Effector memory CD8-positive, alpha-beta T cell (primary cell): Measurements from ENCODE around the gene EZH1.

Source experiments
- ATAC-seq: fragments of 150-1000 bp; cut with Tn5 transposase; replicated peaks from 2 replicates; pipeline ENCODE4 v1.10.0; 2021; ENCODE audit warnings: mild to moderate bottlenecking, moderate library complexity
- DNase-seq, 3 experiments: peaks; one replicate each; pipeline ENCODE4 v3.0.0; 2021
- H3K27ac Mint-ChIP-seq, 2 donors: one replicate each; pipeline ENCODE4 v1.8.0; 2022; ENCODE audit warnings: mild to moderate bottlenecking in 2 of 2, mixed read lengths in 2 of 2, moderate library complexity in 2 of 2
- H3K27me3 Mint-ChIP-seq, 2 donors: one replicate each; pipeline ENCODE4 v1.8.0; 2022; ENCODE audit warnings: mixed read lengths in 2 of 2
- H3K36me3 Mint-ChIP-seq: one replicate; pipeline ENCODE4 v1.8.0; 2022; ENCODE audit warnings: mild to moderate bottlenecking, moderate library complexity, mixed read lengths; ENCODE audit not compliant: insufficient read depth
- H3K4me1 Mint-ChIP-seq, 2 donors: one replicate each; pipeline ENCODE4 v1.8.0; 2022; ENCODE audit warnings: low read depth in 2 of 2, mixed read lengths in 2 of 2
- H3K4me3 Mint-ChIP-seq, 2 donors: one replicate each; pipeline ENCODE4 v1.8.0; 2022; ENCODE audit warnings: mild to moderate bottlenecking in 2 of 2, mixed read lengths in 2 of 2, moderate library complexity in 2 of 2
- H3K9me3 Mint-ChIP-seq, 2 donors: one replicate each; pipeline ENCODE4 v1.8.0; 2022; ENCODE audit warnings: mixed read lengths in 2 of 2
- total RNA-seq, 9 experiments: gene quantifications; one replicate each; lab custom pipeline; 2026; lab: John Stamatoyannopoulos, UW

Gene EZH1
- total RNA-seq, result 54.8 to 214 (median 102) reads per million in 9 experiments

DNA sequence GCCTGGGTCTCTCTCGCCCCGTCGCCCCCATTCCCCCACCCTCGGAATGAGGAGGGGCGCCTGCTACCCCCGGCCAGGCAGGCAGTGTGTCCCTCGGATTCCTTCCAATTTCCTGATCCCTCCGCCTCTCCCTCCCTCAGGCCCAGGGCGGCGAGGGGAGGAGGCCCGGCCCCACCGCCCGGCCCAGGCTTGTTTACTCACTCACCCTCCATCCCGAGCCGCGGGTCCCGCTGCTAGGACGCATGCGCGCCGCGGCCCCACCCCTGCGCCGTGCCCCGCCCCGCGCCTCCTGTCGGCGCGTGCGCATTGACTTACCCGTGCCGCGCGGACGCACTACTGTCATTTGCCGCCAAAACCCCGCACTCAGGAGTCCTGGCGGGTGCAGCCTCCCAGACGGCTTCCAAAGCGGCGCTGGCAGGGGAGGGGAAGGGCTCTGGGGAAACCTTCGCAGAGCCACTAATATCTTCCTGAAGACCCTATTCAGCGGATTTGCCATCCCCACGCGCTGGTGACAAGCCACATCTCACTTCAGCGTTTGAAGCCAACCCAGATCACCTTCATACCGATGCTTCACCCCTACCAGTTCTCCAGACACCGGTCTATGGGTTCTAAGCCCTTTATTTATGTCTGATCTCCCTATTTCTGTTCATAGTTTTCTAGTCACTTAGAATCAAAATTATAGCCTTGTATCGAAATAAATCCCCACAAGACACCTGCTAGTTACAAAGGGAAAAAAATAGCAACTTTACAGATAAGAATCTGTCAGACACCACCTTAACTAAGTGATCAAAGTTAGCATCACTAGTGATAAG is at the start of gene EZH1:
Gene EZH1 (minus strand): TSS at position 235 of the 812 bp plus-strand sequence. CDS start 16,099 bp downstream, outside the sequence.
- DNase-seq (peak; percentile 87 to 92 (median 91)), ATAC-seq (peak; percentile 88)
- H3K36me3 Mint-ChIP-seq, result peaks cover 10% of the 10 kb centered on the region
- H3K4me3 Mint-ChIP-seq, result peak within 1 kb of the TSS; percentile 85 to 89
- peaks cover 13 to 18% of the 10 kb centered on the region in 2 donors for H3K4me1 Mint-ChIP-seq
- H3K27ac Mint-ChIP-seq, result peak within 1 kb of the TSS; percentile 85 to 91
- H3K27me3 Mint-ChIP-seq, result peaks cover 8 to 27% of the 10 kb centered on the region in 2 donors
- H3K9me3 Mint-ChIP-seq, result no peaks in the 10 kb centered on the region

DNA sequence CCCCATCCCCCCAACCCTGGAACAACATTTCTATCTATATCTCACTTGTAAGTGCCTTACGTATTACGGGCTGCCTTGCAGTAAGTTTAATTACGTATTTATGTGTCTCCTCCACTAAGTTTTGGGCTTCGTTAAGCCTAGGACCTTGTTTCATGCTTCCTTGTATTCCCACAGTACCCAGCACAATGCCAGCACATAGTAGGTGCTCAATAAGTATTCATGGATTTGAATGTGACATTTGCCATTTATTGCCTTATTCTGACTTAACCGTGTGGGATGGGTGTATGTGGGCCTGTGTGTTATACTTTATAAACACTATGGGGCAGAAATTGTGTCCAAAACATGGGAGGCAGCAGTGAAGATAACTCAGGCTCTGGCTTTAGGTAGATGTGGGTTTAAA is 47.7 kb upstream of the EZH1 start:
- H3K27ac Mint-ChIP-seq, result no peak overlapping the region
- peaks cover 8 to 21% of the 10 kb centered on the region in 2 donors for H3K4me1 Mint-ChIP-seq
- no peaks in the 10 kb centered on the region for H3K36me3 Mint-ChIP-seq
- H3K9me3 Mint-ChIP-seq, result no peaks in the 10 kb centered on the region
- H3K27me3 Mint-ChIP-seq, result peaks cover 17 to 20% of the 10 kb centered on the region in 2 donors
- ATAC-seq (no peak), DNase-seq (no peak)
- no peak overlapping the region for H3K4me3 Mint-ChIP-seq

DNA sequence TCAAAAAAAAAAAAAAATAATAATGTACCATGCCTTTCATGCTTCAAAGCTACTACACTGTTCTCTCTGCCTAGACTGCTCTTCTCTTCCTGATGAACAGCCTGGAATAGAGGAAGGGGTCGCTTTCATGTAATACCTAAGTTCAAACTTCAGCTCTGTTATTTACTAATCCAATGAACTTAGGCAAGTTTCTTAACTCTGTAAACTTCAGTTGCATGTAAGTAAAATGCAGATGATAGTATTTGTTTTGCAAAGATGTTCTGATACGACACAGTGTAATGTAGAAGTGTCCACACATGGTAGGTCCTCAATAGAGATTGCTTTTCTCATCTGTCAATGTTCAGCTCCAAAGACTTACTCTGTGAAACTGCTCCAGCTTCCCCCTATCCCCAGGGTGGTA is 47.1 kb upstream of the EZH1 start:
- peaks cover 7 to 18% of the 10 kb centered on the region in 2 donors for H3K4me1 Mint-ChIP-seq
- no peak overlapping the region for H3K27ac Mint-ChIP-seq
- no peak overlapping the region for H3K4me3 Mint-ChIP-seq
- H3K9me3 Mint-ChIP-seq, result no peaks in the 10 kb centered on the region
- H3K27me3 Mint-ChIP-seq, result peaks cover 23 to 26% of the 10 kb centered on the region in 2 donors
- H3K36me3 Mint-ChIP-seq, result no peaks in the 10 kb centered on the region
- ATAC-seq (no peak), DNase-seq (no peak)

DNA sequence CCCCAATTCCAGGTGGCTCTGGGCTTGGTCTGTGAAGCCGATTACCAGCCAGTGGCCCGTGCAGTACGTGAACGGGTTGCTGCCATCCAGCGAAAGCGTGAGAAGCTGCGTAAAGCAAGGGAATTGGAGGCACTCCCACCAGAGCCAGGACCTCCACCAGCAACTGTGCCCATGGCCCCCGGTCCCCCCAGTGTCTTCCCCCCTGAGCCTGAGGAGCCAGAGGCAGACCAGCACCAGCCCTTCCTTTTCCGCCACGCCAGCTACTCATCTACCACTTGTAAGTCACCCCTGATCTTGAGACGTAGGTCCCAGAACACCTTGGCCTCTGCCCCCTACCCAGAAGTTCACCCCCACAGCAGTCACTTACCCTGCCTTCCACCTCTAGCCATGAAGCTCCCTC is 42.4 kb upstream of the EZH1 start:
- no peaks in the 10 kb centered on the region for H3K9me3 Mint-ChIP-seq
- DNase-seq (no peak), ATAC-seq (no peak)
- no peaks in the 10 kb centered on the region for H3K36me3 Mint-ChIP-seq
- peaks cover 67 to 70% of the 10 kb centered on the region in 2 donors for H3K27me3 Mint-ChIP-seq
- H3K4me1 Mint-ChIP-seq, result peaks cover 9 to 17% of the 10 kb centered on the region in 2 donors
- no peak overlapping the region for H3K27ac Mint-ChIP-seq
- H3K4me3 Mint-ChIP-seq, result no peak overlapping the region

DNA sequence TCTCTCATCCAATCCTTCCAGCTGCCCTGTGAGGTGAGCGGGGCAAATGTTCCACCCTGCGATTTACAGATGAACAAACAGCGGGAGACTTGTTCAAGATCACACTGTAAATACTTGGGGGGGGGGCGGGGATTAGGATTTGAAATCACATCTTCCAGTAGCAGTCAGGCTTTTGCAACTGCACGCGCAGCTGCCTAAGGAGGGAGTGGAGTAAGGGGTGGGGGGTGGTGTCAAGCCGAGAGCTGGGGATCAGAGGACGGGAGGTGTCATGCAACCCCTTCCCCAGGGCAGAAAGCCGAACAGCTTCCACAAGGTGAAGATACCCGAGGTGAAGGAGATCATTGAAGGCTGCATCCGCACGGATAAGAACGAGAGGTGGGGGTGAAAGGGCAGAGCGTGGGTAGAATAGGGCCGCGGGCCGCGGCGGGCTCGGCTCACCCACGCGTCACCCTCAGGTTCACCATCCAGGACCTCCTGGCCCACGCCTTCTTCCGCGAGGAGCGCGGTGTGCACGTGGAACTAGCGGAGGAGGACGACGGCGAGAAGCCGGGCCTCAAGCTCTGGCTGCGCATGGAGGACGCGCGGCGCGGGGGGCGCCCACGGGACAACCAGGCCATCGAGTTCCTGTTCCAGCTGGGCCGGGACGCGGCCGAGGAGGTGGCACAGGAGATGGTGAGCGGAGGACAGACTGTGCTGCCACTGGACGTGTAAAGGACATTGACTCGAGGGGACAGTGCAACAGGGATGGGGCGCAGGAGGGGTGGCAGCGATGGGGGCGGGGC is 40.2 kb upstream of the EZH1 start:
- Mint-ChIP-seq H3K27me3 (peaks cover 73 to 88% of the 10 kb centered on the region in 2 donors), H3K27ac (no peak overlapping the region), H3K9me3 (no peaks in the 10 kb centered on the region), H3K36me3 (no peaks in the 10 kb centered on the region), H3K4me1 (peaks cover 9 to 17% of the 10 kb centered on the region in 2 donors), H3K4me3 (peak overlapping the region; percentile 8 to 37)
- ATAC-seq (peak; percentile 53), DNase-seq (no peak)

DNA sequence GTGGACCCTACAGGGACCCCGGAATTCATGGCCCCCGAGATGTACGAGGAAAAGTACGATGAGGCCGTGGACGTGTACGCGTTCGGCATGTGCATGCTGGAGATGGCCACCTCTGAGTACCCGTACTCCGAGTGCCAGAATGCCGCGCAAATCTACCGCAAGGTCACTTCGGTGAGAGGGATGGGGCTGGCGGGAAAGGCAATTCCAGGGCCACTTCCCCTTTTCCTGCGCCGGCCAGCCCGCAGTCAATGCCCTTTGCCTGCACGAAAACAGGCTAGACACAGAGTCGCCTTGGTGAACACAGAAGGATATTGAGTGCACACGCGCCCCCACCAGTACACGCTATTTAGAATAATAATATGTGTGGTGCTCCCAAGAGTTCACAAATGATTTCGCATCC is 39.6 kb upstream of the EZH1 start:
- H3K36me3 Mint-ChIP-seq, result peaks cover 4% of the 10 kb centered on the region
- ATAC-seq (no peak), DNase-seq (no peak)
- peaks cover 70 to 94% of the 10 kb centered on the region in 2 donors for H3K27me3 Mint-ChIP-seq
- H3K4me3 Mint-ChIP-seq, result peak overlapping the region; percentile 8 to 37
- H3K27ac Mint-ChIP-seq, result no peak overlapping the region
- peaks cover 14 to 22% of the 10 kb centered on the region in 2 donors for H3K4me1 Mint-ChIP-seq
- H3K9me3 Mint-ChIP-seq, result no peaks in the 10 kb centered on the region

DNA sequence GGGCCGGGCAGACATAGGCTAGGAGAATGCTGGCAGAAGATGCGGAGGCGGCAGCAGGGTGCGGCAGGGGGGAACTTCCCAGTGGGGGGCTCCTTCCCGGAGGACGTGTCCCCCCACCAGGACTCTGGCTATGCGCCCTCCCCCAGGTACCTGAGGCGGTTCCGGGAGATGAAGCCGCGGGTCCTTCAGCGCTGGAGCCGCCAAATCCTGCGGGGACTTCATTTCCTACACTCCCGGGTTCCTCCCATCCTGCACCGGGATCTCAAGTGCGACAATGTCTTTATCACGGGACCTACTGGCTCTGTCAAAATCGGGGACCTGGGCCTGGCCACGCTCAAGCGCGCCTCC is 38.9 kb upstream of the EZH1 start:
- no peaks in the 10 kb centered on the region for H3K9me3 Mint-ChIP-seq
- ATAC-seq, result no peak
- peaks cover 17 to 26% of the 10 kb centered on the region in 2 donors for H3K4me1 Mint-ChIP-seq
- no peak overlapping the region for H3K27ac Mint-ChIP-seq
- H3K27me3 Mint-ChIP-seq, result peaks cover 66 to 94% of the 10 kb centered on the region in 2 donors
- no peak for DNase-seq
- H3K36me3 Mint-ChIP-seq, result peaks cover 11% of the 10 kb centered on the region
- no peak overlapping the region for H3K4me3 Mint-ChIP-seq

DNA sequence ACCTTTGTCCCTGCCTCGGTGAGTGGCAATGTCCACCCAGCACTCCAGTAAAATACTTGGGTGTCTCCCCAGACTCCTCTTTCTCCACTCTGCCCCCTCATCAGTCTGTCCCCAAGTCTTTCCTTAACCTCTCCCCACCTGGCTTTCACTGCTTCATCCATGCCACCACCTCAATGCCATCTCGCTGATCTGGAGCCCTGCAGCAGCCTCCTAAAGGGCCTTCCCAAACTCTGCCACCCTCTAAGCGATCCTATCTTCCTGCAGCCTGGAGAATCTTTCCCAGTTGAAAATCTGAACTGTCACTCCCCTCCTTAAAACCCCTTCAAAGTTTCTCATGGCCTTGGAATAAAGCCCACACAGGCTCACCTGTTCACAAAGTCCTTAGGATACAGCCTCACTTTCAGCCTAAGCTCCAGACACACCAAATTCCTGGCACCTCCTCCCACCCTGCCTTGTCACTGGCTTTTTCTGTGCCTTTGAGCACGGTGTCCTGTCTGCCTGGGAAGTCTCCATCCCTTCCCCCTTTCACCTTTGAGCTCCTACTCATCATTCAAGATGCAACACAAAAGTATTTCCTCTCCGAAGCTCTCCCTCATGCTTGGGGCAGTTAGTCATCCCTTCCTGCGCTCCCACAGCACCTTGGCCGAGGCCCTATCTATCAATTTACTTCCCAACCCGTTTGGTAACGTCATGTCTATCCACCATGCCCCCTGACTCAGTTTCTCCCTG is 38.4 kb upstream of the EZH1 start:
- Mint-ChIP-seq H3K27me3 (peaks cover 64 to 88% of the 10 kb centered on the region in 2 donors), H3K4me1 (peaks cover 17 to 26% of the 10 kb centered on the region in 2 donors), H3K4me3 (no peak overlapping the region), H3K9me3 (no peaks in the 10 kb centered on the region), H3K27ac (no peak overlapping the region), H3K36me3 (peaks cover 12% of the 10 kb centered on the region)
- no peak for ATAC-seq
- no peak for DNase-seq

DNA sequence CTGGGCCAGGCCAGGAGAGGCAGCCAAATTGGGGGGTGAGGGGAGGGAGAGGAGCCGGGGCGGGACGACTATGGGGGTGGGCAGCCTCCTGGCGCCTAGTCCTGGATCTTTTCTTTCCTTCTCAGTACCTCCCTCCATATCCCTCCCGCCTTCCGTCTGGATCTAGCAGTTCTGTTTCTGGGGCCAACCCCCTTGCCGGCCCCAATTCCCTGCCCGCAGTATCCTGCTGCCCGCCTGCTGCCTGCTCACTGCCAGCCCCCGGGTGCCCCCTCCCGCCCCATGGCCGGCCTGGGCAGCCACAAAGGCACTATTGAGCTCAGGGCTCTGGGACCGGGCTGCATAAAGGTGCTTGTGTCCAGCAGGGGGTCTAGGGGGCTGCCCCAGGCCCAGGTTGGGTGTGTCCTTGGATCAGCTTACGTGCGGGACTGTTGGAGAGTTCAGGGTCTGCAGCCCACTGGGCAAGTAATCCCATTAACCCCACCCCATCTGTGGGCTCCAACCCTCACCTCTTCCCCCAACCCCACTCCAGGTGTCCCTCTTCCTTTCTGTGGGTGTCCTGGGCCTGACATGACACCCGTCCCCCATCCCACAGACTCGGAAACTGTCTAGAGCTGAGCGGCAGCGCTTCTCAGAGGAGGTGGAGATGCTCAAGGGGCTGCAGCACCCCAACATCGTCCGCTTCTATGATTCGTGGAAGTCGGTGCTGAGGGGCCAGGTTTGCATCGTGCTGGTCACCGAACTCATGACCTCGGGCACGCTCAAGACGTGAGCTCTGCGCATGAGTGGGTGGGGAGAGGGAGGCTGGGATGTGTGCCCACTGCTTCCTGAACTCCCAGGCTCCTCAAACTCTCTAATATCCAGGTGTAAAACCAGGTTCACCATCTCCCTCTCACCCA is 37.6 kb upstream of the EZH1 start:
- Mint-ChIP-seq H3K36me3 (peaks cover 17% of the 10 kb centered on the region), H3K27ac (no peak overlapping the region), H3K4me1 (peaks cover 17 to 26% of the 10 kb centered on the region in 2 donors), H3K9me3 (no peaks in the 10 kb centered on the region), H3K4me3 (no peak overlapping the region), H3K27me3 (peaks cover 56 to 80% of the 10 kb centered on the region in 2 donors)
- DNase-seq (no peak), ATAC-seq (no peak)

DNA sequence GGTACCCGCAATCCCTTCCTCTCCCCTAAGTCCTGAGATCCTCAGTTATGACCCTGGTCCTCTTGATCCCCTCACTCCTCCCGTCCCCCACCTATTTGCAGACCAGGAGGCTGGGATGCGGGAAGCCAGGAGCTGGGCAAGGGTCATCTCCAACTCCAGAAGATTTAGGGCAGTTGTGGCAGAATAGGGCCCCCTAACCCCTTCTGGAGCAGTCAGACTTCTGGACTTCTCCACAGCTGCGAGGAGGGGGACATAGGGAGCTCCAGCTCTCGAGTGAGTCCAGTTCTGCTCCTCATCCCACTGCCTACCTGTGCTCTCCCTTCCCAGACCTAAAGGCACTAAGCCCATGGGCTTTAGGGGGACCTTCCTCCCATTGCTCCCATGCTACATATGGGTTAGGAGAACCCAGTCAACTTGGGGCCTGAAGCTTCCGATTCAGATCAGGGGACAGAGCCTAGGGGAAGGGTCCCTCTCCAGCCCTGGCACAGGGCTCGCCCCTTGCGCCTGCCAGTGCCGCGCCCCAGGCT is 36.9 kb upstream of the EZH1 start:
- Mint-ChIP-seq H3K9me3 (no peaks in the 10 kb centered on the region), H3K4me1 (peaks cover 17 to 26% of the 10 kb centered on the region in 2 donors), H3K27ac (no peak overlapping the region), H3K4me3 (no peak overlapping the region), H3K36me3 (peaks cover 24% of the 10 kb centered on the region), H3K27me3 (peaks cover 50 to 73% of the 10 kb centered on the region in 2 donors)
- DNase-seq (no peak), ATAC-seq (no peak)

DNA sequence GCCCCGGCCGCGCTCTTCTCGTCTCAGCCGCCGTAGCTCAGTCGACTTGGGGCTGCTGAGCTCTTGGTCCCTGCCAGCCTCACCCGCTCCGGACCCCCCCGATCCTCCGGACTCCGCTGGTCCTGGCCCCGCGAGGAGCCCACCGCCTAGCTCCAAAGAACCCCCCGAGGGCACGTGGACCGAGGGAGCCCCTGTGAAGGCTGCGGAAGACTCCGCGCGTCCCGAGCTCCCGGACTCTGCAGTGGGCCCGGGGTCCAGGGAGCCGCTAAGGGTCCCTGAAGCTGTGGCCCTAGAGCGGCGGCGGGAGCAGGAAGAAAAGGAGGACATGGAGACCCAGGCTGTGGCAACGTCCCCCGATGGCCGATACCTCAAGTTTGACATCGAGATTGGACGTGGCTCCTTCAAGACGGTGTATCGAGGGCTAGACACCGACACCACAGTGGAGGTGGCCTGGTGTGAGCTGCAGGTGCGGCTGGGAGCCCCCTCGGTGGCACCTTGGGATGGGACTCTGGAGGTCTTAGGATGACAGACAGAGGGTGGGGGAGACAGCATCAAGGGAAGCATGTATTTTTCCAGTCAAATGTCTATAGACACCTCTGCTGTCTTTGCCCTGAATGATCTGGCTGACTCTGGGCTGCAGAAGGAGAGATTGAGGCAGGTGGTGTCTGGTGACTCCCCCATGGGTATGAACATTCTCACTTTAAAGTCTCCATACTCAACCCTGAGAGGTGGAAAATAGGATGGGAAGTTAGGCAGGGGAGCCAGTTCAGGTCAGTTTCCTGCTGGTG is 36.2 kb upstream of the EZH1 start:
- Mint-ChIP-seq H3K4me3 (peak overlapping the region in 1 of 2 donors; percentile 10), H3K27ac (no peak overlapping the region), H3K36me3 (peaks cover 25% of the 10 kb centered on the region), H3K4me1 (peaks cover 17 to 26% of the 10 kb centered on the region in 2 donors), H3K9me3 (no peaks in the 10 kb centered on the region), H3K27me3 (peaks cover 47 to 67% of the 10 kb centered on the region in 2 donors)
- ATAC-seq (no peak), DNase-seq (no peak)
